OCI-LY1 (cell line): ENCODE results near the gene PCNX1.
"Not testable (repeated sequence)": the region's sequence is repeated elsewhere in the genome, so short reads cannot be mapped to it uniquely, and the experiment has no call there.

ENCODE experiments used
- H2AFZ ChIP-seq: fragments of 200-600 bp; sonication (generic), shearing (Covaris generic); 2 replicates; pipeline ENCODE4 v1.6.0; 2014; ENCODE audit warnings: antibody characterized with exemption, mild to moderate bottlenecking, low read length
- H3F3A ChIP-seq: fragments of 200-600 bp; sonication (generic), shearing (Covaris generic); 2 replicates; pipeline ENCODE4 v1.6.0; 2014; ENCODE audit warnings: mild to moderate bottlenecking, antibody characterized with exemption, low read length, moderate library complexity; ENCODE audit not compliant: insufficient read depth
- H3K27ac ChIP-seq: fragments of 200-600 bp; sonication (generic); 2 replicates; pipeline ENCODE4 v1.5.1; 2014; ENCODE audit warnings: low read length, mixed run types, mild to moderate bottlenecking, low read depth; ENCODE audit not compliant: poor library complexity, severe bottlenecking
- H3K27me3 ChIP-seq: fragments of 200-600 bp; sonication (generic); 2 replicates; pipeline ENCODE4 v1.6.0; 2014; ENCODE audit warnings: antibody characterized with exemption, mild to moderate bottlenecking, low read length, moderate library complexity; ENCODE audit not compliant: insufficient read depth
- H3K36me3 ChIP-seq: fragments of 200-600 bp; sonication (generic); 2 replicates; pipeline ENCODE4 v1.6.1; 2014; ENCODE audit warnings: mild to moderate bottlenecking, antibody characterized with exemption, low read length, moderate library complexity, mixed read lengths; ENCODE audit not compliant: insufficient read depth
- H3K4me1 ChIP-seq: fragments of 200-600 bp; sonication (generic); 2 replicates; pipeline ENCODE4 v1.5.1; 2014; ENCODE audit warnings: mild to moderate bottlenecking, low read length, moderate library complexity; ENCODE audit not compliant: insufficient read depth, severe bottlenecking
- H3K4me2 ChIP-seq: fragments of 200-600 bp; sonication (generic), shearing (Covaris generic); 2 replicates; pipeline ENCODE4 v1.6.1; 2014; ENCODE audit warnings: low read length
- H3K4me3 ChIP-seq: fragments of 200-600 bp; sonication (generic); 2 replicates; pipeline ENCODE4 v1.5.1; 2014; ENCODE audit warnings: low read length, low read depth, mild to moderate bottlenecking, mixed read lengths; ENCODE audit not compliant: poor library complexity, severe bottlenecking
- H3K79me2 ChIP-seq: fragments of 200-600 bp; shearing (Covaris generic); 2 replicates; pipeline ENCODE4 v1.6.1; 2016; ENCODE audit warnings: mixed run types, low read length, mixed read lengths; ENCODE audit not compliant: insufficient read depth
- H3K9ac ChIP-seq: fragments of 200-600 bp; sonication (generic), shearing (Covaris generic); 2 replicates; pipeline ENCODE4 v1.6.1; 2014; ENCODE audit warnings: mild to moderate bottlenecking, low read length, mixed read lengths
- H3K9me2 ChIP-seq: fragments of 200-600 bp; sonication (generic), shearing (Covaris generic); 2 replicates; pipeline ENCODE4 v1.6.1; 2014; ENCODE audit warnings: low read depth, mild to moderate bottlenecking, low read length, mixed read lengths
- H3K9me3 ChIP-seq: fragments of 200-600 bp; shearing (Covaris generic); 2 replicates; pipeline ENCODE4 v1.6.1; 2014; ENCODE audit warnings: low read length, mixed read lengths
- H4K20me1 ChIP-seq: fragments of 200-600 bp; sonication (generic), shearing (Covaris generic); 2 replicates; pipeline ENCODE4 v1.6.0; 2016; ENCODE audit warnings: mild to moderate bottlenecking, low read length; ENCODE audit not compliant: insufficient read depth
- EZH2 ChIP-seq: fragments of 200-600 bp; sonication (generic), shearing (Covaris generic); IDR thresholded peaks from 2 replicates; pipeline ENCODE4 v1.8.0; 2017; ENCODE audit warnings: borderline replicate concordance, mixed run types, mild to moderate bottlenecking, antibody characterized with exemption, low read length, moderate library complexity, mixed read lengths
- TF ChIP-seq, protein P1 (sequence below): fragments of 200-600 bp; sonication (generic), shearing (Covaris generic); IDR thresholded peaks from 2 replicates; pipeline ENCODE4 v1.5.1; 2017; ENCODE audit warnings: mild to moderate bottlenecking, antibody characterized with exemption, low read length, moderate library complexity, mixed read lengths

PCNX1 gene

DNA sequence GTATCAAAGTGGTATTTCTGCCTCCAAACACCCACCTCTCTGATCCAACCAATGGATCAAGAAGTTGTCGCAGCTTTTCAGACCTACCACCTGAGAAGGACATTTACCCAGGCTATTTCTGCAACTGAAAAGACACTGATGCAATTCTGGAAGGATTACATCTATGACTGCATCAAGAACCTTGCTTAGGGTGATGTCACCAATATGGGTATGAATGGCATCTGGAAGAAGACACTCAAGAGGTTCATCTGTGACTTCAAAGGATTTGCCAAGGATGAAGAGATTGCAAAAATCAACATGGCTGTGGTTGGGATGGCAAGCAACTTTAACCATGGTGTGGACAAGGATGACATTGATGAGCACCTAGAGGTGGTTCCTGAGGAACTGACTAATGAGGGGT is 154.2 kb downstream of the PCNX1 start:
- H3K9me3 ChIP-seq = no peaks in the 10 kb centered on the region
- H3K36me3 ChIP-seq = peaks cover 35% of the 10 kb centered on the region
- H3K9ac ChIP-seq = no peak overlapping the region
- no peaks in the 10 kb centered on the region for H3K79me2 ChIP-seq
- no peak for TF ChIP-seq EZH2
- TF ChIP-seq, protein P1, sequence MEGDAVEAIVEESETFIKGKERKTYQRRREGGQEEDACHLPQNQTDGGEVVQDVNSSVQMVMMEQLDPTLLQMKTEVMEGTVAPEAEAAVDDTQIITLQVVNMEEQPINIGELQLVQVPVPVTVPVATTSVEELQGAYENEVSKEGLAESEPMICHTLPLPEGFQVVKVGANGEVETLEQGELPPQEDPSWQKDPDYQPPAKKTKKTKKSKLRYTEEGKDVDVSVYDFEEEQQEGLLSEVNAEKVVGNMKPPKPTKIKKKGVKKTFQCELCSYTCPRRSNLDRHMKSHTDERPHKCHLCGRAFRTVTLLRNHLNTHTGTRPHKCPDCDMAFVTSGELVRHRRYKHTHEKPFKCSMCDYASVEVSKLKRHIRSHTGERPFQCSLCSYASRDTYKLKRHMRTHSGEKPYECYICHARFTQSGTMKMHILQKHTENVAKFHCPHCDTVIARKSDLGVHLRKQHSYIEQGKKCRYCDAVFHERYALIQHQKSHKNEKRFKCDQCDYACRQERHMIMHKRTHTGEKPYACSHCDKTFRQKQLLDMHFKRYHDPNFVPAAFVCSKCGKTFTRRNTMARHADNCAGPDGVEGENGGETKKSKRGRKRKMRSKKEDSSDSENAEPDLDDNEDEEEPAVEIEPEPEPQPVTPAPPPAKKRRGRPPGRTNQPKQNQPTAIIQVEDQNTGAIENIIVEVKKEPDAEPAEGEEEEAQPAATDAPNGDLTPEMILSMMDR = no peak
- H2AFZ ChIP-seq = no peak overlapping the region
- H3K27me3 ChIP-seq = no peaks in the 10 kb centered on the region
- no peak overlapping the region for H3K4me2 ChIP-seq
- no peak overlapping the region for H3K27ac ChIP-seq
- H4K20me1 ChIP-seq = no peaks in the 10 kb centered on the region
- H3K4me3 ChIP-seq = no peak overlapping the region
- no peaks in the 10 kb centered on the region for H3K4me1 ChIP-seq
- no peaks in the 10 kb centered on the region for H3K9me2 ChIP-seq
- H3F3A ChIP-seq = no peaks in the 10 kb centered on the region

DNA sequence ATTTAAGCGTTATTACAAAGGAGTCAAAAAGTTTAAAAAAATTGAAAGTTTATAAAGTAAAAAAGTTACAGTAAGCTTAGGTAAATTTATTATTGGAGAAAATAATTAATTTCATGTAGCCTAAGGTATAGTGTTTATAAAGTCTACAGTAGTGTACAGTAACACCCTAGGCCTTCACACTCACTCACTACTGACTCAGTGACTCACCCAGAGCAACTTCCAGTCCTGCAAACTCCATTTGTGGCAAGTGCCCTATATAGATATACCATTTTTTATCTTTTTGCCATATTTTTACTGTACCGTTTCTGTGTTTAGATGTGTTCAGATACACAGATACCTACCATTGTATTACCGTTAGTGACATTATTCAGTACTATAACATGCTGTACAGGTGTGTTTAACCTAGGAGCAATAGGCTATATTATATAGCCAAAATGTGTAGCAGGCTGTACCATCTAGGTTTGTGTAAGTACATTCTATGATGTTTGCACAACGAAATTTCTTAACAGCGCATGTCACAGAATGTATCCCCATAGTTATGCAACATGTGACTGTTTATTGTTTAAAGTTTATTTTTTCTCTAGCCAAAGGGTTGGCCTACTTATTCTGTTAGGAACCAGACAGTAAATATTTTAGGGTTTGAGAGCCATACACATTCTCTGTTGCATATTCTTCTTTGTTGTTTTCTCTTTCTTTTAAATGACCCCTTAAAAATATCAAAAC is 155.5 kb downstream of the PCNX1 start:
- no peak overlapping the region for H3K27ac ChIP-seq
- H3K79me2 ChIP-seq = no peaks in the 10 kb centered on the region
- no peaks in the 10 kb centered on the region for H3K27me3 ChIP-seq
- H2AFZ ChIP-seq = no peak overlapping the region
- H3K9me2 ChIP-seq = no peaks in the 10 kb centered on the region
- no peaks in the 10 kb centered on the region for H4K20me1 ChIP-seq
- H3K4me1 ChIP-seq = no peaks in the 10 kb centered on the region
- no peaks in the 10 kb centered on the region for H3K9me3 ChIP-seq
- H3K4me3 ChIP-seq = no peak overlapping the region
- no peak overlapping the region for H3K9ac ChIP-seq
- H3F3A ChIP-seq = no peaks in the 10 kb centered on the region
- H3K4me2 ChIP-seq = no peak overlapping the region
- H3K36me3 ChIP-seq = peaks cover 35% of the 10 kb centered on the region
- TF ChIP-seq EZH2 = no peak
- TF ChIP-seq, protein P1 = no peak

DNA sequence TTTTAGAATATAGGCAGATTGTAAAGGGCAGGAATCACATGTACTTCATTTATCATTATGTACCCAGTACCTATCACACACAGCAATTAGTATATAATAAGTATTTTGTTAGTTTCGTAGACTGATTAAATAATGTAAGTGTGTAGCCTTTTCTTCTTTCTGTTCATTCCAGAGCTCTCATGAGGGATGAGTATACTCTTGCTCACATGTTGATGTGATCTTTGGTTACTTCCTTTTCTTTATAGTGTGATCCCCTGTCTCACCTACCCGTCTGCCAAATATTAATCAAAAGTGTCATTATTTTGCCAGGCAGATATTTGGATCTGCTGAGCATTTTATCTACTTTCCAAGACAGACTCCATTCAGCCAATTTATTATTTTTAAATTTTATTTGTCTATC is 156.1 kb downstream of the PCNX1 start:
- Histone ChIP-seq H3K27me3 (no peaks in the 10 kb centered on the region), H3K4me3 (no peak overlapping the region), H3K9ac (no peak overlapping the region), H3F3A (no peaks in the 10 kb centered on the region), H3K36me3 (peaks cover 35% of the 10 kb centered on the region), H3K9me2 (no peaks in the 10 kb centered on the region), H2AFZ (no peak overlapping the region), H3K4me2 (no peak overlapping the region), H3K79me2 (no peaks in the 10 kb centered on the region), H3K9me3 (no peaks in the 10 kb centered on the region), H4K20me1 (no peaks in the 10 kb centered on the region), H3K4me1 (no peaks in the 10 kb centered on the region), H3K27ac (no peak overlapping the region)
- TF ChIP-seq EZH2 = no peak
- TF ChIP-seq, protein P1 = no peak

DNA sequence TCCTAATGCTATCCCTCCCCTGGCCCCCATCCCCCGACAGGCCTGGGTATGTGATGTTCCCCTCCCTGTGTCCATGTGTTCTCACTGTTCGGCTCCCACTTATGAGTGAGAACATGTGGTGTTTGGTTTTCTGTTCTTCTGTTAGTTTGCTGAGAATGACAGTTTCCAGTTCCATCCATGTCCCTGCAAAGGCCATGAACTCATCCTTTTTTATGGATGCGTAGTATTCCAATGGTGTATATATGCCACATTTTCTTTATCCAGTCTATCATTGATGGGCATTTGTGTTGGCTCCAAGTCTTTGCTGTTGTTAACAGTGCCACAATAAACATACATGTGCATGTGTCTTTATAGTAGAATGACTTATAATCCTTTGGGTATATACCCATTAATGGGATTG is 157.5 kb downstream of the PCNX1 start:
- H3K27ac ChIP-seq, H2AFZ ChIP-seq, H3F3A ChIP-seq, H4K20me1 ChIP-seq, H3K9me3 ChIP-seq, H3K9ac ChIP-seq, H3K4me3 ChIP-seq, H3K4me1 ChIP-seq, H3K79me2 ChIP-seq, H3K27me3 ChIP-seq, H3K4me2 ChIP-seq, H3K9me2 ChIP-seq: not testable (repeated sequence)
- peaks cover 33% of the 10 kb centered on the region for H3K36me3 ChIP-seq
